Natural killer cell treated with Interleukin-12 subunit alpha and Interleukin-12 subunit beta and Interleukin-15 and Interleukin-18, amount 100 ng/mL, for 72 hours (primary cell): Measurements from ENCODE around the gene CLUH. TPM values are rescaled to one million over a fixed set of nuclear protein-coding genes. Genes with fewer than 3 reads are reported as not detected.

Source experiments
- ATAC-seq, 2 donors: fragments of 150-1000 bp; cut with Tn5 transposase in 1 of 2; sonication (Bioruptor Pico), chemical (Tn5 transposase) in 1 of 2; 2 replicates each; pipeline ENCODE4 v1.10.0; 2021
- DNase-seq: peaks from one replicate; pipeline ENCODE4 v3.0.0; 2022; ENCODE audit warnings: low spot score
- H3K27ac Mint-ChIP-seq, 2 donors: 1 replicate in 1 of 2; 2 replicates in 1 of 2; pipeline ENCODE4 v1.8.0; 2022; ENCODE audit warnings: mixed read lengths in 2 of 2, mild to moderate bottlenecking in 1 of 2, moderate library complexity in 1 of 2
- H3K27me3 Mint-ChIP-seq, 2 donors: 1 replicate in 1 of 2; 2 replicates in 1 of 2; pipeline ENCODE4 v1.8.0; 2022; ENCODE audit warnings: mixed read lengths in 2 of 2
- H3K36me3 Mint-ChIP-seq: one replicate; pipeline ENCODE4 v1.8.0; 2022; ENCODE audit warnings: mixed read lengths
- H3K4me1 Mint-ChIP-seq, 2 donors: 1 replicate in 1 of 2; 2 replicates in 1 of 2; pipeline ENCODE4 v1.8.0; 2022; ENCODE audit warnings: low read depth in 2 of 2, mixed read lengths in 2 of 2, mild to moderate bottlenecking in 1 of 2
- H3K4me3 Mint-ChIP-seq: one replicate; pipeline ENCODE4 v1.8.0; 2022; ENCODE audit warnings: mixed read lengths
- H3K9me3 Mint-ChIP-seq: 2 replicates; pipeline ENCODE4 v1.8.0; 2022; ENCODE audit warnings: mixed read lengths
- total RNA-seq, 2 donors: library from RNA; stranded (reverse); gene quantifications; one replicate each; pipeline ENCODE4 v1.2.3, GENCODE V29; 2022

CLUH gene
- 100 to 1,000 TPM in 1 of 2 donors, 10 to 100 TPM in 1; 65.7 to 195 TPM for total RNA-seq

- H3K27me3 Mint-ChIP-seq = no peaks in the 10 kb centered on the region
- peaks cover 25 to 30% of the 10 kb centered on the region in 2 donors for H3K4me1 Mint-ChIP-seq
- peak within 1 kb of the TSS; percentile 91 for H3K4me3 Mint-ChIP-seq
- no peaks in the 10 kb centered on the region for H3K36me3 Mint-ChIP-seq
- ATAC-seq (peak; percentile 94 to 96), DNase-seq (peak; percentile 99)
- H3K9me3 Mint-ChIP-seq = no peaks in the 10 kb centered on the region
- H3K27ac Mint-ChIP-seq = peak within 1 kb of the TSS; percentile 82
These were observed at the start of gene CLUH for GRCh38 chr17:2711608-2712299. TSS of gene CLUH (minus strand) at chr17:2711764. CDS start at chr17:2711661, 103 bp downstream.

GRCh38 chr17:2758870-2759269, 47.3 kb upstream of the CLUH start:
- no peaks in the 10 kb centered on the region for H3K36me3 Mint-ChIP-seq
- no peak overlapping the region for H3K4me3 Mint-ChIP-seq
- H3K9me3 Mint-ChIP-seq = no peaks in the 10 kb centered on the region
- no peaks in the 10 kb centered on the region for H3K4me1 Mint-ChIP-seq
- H3K27me3 Mint-ChIP-seq = peaks cover 17 to 21% of the 10 kb centered on the region in 2 donors
- H3K27ac Mint-ChIP-seq = no peak overlapping the region
- ATAC-seq = no peak
- DNase-seq = no peak

GRCh38 chr17:2755891-2756724, 44.5 kb upstream of the CLUH start:
- Mint-ChIP-seq H3K4me1 (no peaks in the 10 kb centered on the region), H3K9me3 (no peaks in the 10 kb centered on the region), H3K4me3 (no peak overlapping the region), H3K36me3 (no peaks in the 10 kb centered on the region), H3K27me3 (peaks cover 7 to 21% of the 10 kb centered on the region in 2 donors), H3K27ac (no peak overlapping the region)
- ATAC-seq = no peak
- no peak for DNase-seq

GRCh38 chr17:2751491-2751890, 39.9 kb upstream of the CLUH start:
- DNase-seq (no peak), ATAC-seq (no peak)
- no peaks in the 10 kb centered on the region for H3K9me3 Mint-ChIP-seq
- H3K4me3 Mint-ChIP-seq = no peak overlapping the region
- H3K27me3 Mint-ChIP-seq = peaks cover 20 to 23% of the 10 kb centered on the region in 2 donors
- H3K27ac Mint-ChIP-seq = no peak overlapping the region
- no peaks in the 10 kb centered on the region for H3K4me1 Mint-ChIP-seq
- no peaks in the 10 kb centered on the region for H3K36me3 Mint-ChIP-seq

- DNase-seq = no peak
- no peak overlapping the region for H3K27ac Mint-ChIP-seq
- H3K9me3 Mint-ChIP-seq = no peaks in the 10 kb centered on the region
- no peak overlapping the region for H3K4me3 Mint-ChIP-seq
- peaks cover 17 to 26% of the 10 kb centered on the region in 2 donors for H3K27me3 Mint-ChIP-seq
- H3K36me3 Mint-ChIP-seq = no peaks in the 10 kb centered on the region
- no peaks in the 10 kb centered on the region for H3K4me1 Mint-ChIP-seq
- ATAC-seq = no peak
These were observed 39.2 kb upstream of the CLUH start for GRCh38 chr17:2750721-2751120.

GRCh38 chr17:2749784-2750181, 38.2 kb upstream of the CLUH start:
- H3K4me3 Mint-ChIP-seq = no peak overlapping the region
- no peak overlapping the region for H3K27ac Mint-ChIP-seq
- no peaks in the 10 kb centered on the region for H3K9me3 Mint-ChIP-seq
- no peaks in the 10 kb centered on the region for H3K4me1 Mint-ChIP-seq
- peaks cover 23 to 35% of the 10 kb centered on the region in 2 donors for H3K27me3 Mint-ChIP-seq
- peak; percentile 95 to 96 for ATAC-seq
- DNase-seq = peak; percentile 81
- no peaks in the 10 kb centered on the region for H3K36me3 Mint-ChIP-seq

GRCh38 chr17:2749058-2749783, 37.7 kb upstream of the CLUH start, which contains the start of gene CCDC92B:
TSS of gene CCDC92B (minus strand) at chr17:2749652. CDS start at chr17:2735145, 14,507 bp downstream.
- Mint-ChIP-seq H3K9me3 (no peaks in the 10 kb centered on the region), H3K27me3 (peaks cover 27 to 41% of the 10 kb centered on the region in 2 donors), H3K4me1 (no peaks in the 10 kb centered on the region), H3K4me3 (no peak within 1 kb of the TSS), H3K36me3 (no peaks in the 10 kb centered on the region), H3K27ac (no peak within 1 kb of the TSS)
- DNase-seq = no peak
- ATAC-seq = no peak

- Mint-ChIP-seq H3K4me1 (no peaks in the 10 kb centered on the region), H3K9me3 (no peaks in the 10 kb centered on the region), H3K4me3 (no peak overlapping the region), H3K27ac (no peak overlapping the region), H3K36me3 (no peaks in the 10 kb centered on the region), H3K27me3 (peaks cover 35 to 53% of the 10 kb centered on the region in 2 donors)
- no peak for ATAC-seq
- no peak for DNase-seq
These were observed 33.9 kb upstream of the CLUH start for GRCh38 chr17:2745317-2746037.

GRCh38 chr17:2737693-2738092, 26.1 kb upstream of the CLUH start:
- Mint-ChIP-seq H3K36me3 (no peaks in the 10 kb centered on the region), H3K9me3 (no peaks in the 10 kb centered on the region), H3K27me3 (peaks cover 3 to 11% of the 10 kb centered on the region in 2 donors), H3K4me1 (no peaks in the 10 kb centered on the region), H3K4me3 (no peak overlapping the region), H3K27ac (no peak overlapping the region)
- no peak for ATAC-seq
- DNase-seq = no peak

GRCh38 chr17:2736956-2737355, 25.4 kb upstream of the CLUH start:
- H3K36me3 Mint-ChIP-seq = no peaks in the 10 kb centered on the region
- no peak overlapping the region for H3K4me3 Mint-ChIP-seq
- no peak overlapping the region for H3K27ac Mint-ChIP-seq
- ATAC-seq (no peak), DNase-seq (no peak)
- H3K9me3 Mint-ChIP-seq = no peaks in the 10 kb centered on the region
- H3K4me1 Mint-ChIP-seq = no peaks in the 10 kb centered on the region
- peaks cover 0 to 7% of the 10 kb centered on the region in 2 donors for H3K27me3 Mint-ChIP-seq

- no peaks in the 10 kb centered on the region for H3K9me3 Mint-ChIP-seq
- H3K4me3 Mint-ChIP-seq = no peak overlapping the region
- DNase-seq = no peak
- ATAC-seq = no peak
- no peak overlapping the region for H3K27ac Mint-ChIP-seq
- H3K36me3 Mint-ChIP-seq = no peaks in the 10 kb centered on the region
- no peaks in the 10 kb centered on the region for H3K4me1 Mint-ChIP-seq
- peaks cover 0 to 7% of the 10 kb centered on the region in 2 donors for H3K27me3 Mint-ChIP-seq
These were observed 24.3 kb upstream of the CLUH start for GRCh38 chr17:2735896-2736295.

GRCh38 chr17:2734939-2735338, 23.4 kb upstream of the CLUH start:
- DNase-seq (no peak), ATAC-seq (no peak)
- H3K4me3 Mint-ChIP-seq = no peak overlapping the region
- H3K36me3 Mint-ChIP-seq = no peaks in the 10 kb centered on the region
- H3K9me3 Mint-ChIP-seq = no peaks in the 10 kb centered on the region
- no peak overlapping the region for H3K27ac Mint-ChIP-seq
- peaks cover 0 to 7% of the 10 kb centered on the region in 2 donors for H3K27me3 Mint-ChIP-seq
- no peaks in the 10 kb centered on the region for H3K4me1 Mint-ChIP-seq

- no peaks in the 10 kb centered on the region for H3K36me3 Mint-ChIP-seq
- H3K27ac Mint-ChIP-seq = no peak overlapping the region
- no peak overlapping the region for H3K4me3 Mint-ChIP-seq
- peaks cover 0 to 10% of the 10 kb centered on the region in 2 donors for H3K27me3 Mint-ChIP-seq
- H3K4me1 Mint-ChIP-seq = no peaks in the 10 kb centered on the region
- H3K9me3 Mint-ChIP-seq = no peaks in the 10 kb centered on the region
- DNase-seq (no peak), ATAC-seq (no peak)
These were observed 20.2 kb upstream of the CLUH start for GRCh38 chr17:2731807-2732206.
